Astrocyte of the spinal cord (primary cell): ENCODE data around the gene MPHOSPH9.
A peak's percentile ranks its signal among the peaks of the same experiment; 100 is the strongest.

Source experiments
- DNase-seq: peaks from one replicate; pipeline ENCODE4 v3.0.0; 2011; ENCODE audit warnings: low read depth, low spot score
- H3K4me3 ChIP-seq: 2 replicates; pipeline ENCODE4 v1.5.1; 2011; ENCODE audit warnings: low read depth, mild to moderate bottlenecking, low read length, moderate library complexity
- in situ Hi-C: cut with HindIII; loops from 2 replicates; pipeline ENCODE4 v1.10.0; 2017; ENCODE audit warnings: low sequenced_read_pairs
- TF ChIP-seq, protein P1 (sequence below): IDR thresholded peaks from 2 replicates; pipeline ENCODE4 v1.5.1; 2012; ENCODE audit warnings: low read depth, mild to moderate bottlenecking, low read length, inconsistent platforms

MPHOSPH9 gene

DNA sequence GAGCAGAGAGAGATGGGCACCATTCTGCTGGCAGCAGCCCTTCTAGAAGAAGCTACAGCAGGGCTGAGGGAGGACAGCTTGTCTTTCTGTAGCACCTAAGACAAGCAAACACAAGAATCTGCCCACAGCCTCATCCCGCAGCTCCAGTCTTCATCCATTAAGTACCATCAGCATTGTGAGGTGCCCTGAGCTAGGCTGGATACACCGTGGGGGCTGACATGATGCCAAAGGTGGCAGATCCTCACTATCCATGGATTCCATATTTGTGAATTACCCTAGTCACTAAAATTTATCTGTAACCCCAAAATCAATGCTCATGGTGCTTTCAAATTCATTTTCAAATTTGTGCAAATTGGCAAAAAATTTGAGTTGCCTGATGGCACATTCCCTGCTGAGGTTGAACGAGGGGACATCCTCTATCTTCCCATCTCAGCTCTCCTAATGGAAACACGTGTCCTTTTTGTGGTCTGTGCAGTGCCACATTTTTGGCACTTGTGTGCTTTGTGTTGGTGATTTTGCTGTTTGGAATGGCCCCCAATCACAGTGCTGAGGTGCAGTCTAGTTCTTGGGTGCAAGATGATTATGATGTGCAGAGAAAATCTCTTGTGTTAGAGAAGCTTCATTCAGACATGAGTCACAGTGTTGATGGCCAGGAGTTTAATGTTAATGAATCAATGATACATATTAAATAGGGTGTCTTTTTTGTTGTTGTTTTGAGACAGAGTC is 89.0 kb downstream of the MPHOSPH9 start:
- in situ Hi-C loops, result no loop called here
- TF ChIP-seq, protein P1, sequence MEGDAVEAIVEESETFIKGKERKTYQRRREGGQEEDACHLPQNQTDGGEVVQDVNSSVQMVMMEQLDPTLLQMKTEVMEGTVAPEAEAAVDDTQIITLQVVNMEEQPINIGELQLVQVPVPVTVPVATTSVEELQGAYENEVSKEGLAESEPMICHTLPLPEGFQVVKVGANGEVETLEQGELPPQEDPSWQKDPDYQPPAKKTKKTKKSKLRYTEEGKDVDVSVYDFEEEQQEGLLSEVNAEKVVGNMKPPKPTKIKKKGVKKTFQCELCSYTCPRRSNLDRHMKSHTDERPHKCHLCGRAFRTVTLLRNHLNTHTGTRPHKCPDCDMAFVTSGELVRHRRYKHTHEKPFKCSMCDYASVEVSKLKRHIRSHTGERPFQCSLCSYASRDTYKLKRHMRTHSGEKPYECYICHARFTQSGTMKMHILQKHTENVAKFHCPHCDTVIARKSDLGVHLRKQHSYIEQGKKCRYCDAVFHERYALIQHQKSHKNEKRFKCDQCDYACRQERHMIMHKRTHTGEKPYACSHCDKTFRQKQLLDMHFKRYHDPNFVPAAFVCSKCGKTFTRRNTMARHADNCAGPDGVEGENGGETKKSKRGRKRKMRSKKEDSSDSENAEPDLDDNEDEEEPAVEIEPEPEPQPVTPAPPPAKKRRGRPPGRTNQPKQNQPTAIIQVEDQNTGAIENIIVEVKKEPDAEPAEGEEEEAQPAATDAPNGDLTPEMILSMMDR, result no peak
- no peak for DNase-seq
- H3K4me3 ChIP-seq, result no peak overlapping the region

DNA sequence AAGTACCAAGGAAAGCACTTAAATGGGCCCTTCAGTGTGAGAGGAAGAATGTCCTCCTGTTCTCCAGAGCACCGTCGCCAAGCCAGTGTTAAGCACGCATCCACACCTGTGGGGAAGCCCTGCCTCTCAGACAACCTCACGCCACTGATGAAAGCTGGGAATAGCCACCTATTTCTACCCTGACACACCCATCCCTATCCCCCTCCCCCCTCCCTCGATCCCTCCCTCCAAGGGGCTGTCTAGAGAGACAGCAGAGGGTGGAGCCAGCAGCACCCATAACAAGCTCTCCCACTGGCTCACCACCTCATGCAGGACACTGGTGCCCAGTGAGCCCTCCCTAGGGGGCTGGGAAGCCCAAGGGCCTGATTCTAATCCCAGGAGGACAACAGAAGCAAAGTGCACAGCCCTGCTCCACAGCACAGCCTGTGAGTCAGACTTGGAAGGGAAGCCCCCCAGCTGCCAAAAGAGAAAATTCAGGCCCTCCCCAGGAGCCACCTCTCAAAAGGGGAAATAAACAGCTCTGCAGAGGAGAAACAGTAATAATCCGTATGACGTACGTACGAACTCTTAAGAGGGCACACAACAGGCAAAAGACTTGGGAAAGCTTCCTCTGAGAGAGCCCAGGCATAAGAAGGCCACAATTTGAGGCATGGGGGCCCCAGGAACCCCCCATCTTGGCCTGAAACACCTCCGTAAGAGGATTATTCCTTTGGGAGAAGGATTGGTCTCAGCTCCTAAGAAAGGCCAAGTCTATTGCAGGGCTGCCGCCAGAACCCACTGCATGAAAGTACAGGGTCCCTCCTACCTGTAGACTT is 89.8 kb downstream of the MPHOSPH9 start:
- no peak overlapping the region for H3K4me3 ChIP-seq
- in situ Hi-C loops, result no loop called here
- DNase-seq, result peak; percentile 53
- TF ChIP-seq, protein P1, result no peak

DNA sequence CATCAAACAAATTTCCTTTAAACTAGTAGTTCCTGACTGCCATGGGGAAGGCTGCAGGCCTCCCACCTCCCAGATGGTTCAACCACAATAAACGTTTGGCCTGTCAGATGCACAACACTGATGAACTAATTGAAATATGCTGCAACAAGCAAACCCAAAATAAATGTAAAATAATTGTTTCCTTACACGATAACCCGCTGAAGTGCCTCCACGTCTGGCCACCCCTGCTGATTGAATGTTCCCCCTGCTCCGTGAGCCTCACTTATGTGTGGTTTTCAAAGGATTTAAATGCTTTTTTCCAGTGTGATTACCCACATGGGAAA is 90.5 kb downstream of the MPHOSPH9 start:
- H3K4me3 ChIP-seq, result no peak overlapping the region
- in situ Hi-C loops, result no loop called here
- TF ChIP-seq, protein P1, result no peak
- no peak for DNase-seq

DNA sequence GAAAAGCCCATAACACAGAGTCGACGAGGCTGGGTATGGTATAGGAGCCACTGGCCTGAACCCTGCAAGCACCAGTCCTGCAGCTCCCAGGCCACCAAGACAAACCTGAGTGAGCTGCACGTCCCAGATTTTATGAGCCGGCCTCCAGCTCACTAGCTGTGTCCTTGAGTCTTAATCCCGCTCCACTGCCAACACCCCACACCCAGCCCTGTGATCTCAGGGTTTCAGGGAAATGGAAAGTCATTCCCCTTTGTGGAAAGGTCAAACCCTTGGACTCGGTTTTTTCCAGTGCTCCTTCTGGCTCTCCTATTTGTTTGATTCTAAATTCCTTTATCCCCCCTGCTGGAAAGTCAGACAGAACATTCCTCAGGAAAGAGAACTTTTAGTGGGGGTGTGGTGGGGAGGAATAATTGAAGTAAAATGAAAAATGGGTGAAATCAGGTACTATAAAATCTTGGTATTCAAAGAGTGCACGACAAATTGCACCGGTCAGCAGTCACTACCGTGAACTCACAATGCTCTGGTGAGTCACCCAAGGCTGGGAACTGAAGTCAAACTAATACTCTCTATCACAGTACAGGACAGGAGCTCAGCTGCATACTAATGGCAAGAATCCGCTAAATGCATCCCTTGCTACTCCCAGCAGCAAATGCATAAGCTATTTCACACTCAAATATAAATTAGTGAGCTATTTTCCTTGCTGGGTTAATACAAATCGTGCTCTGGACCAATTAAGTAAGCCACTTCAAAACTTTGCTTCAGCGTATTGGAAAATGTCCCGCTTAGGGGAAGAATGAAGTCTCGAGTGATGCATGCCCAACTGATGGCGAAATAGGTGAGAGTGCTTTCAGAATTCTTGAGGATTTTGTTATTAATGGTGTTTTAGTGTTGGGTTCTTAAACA is 91.1 kb downstream of the MPHOSPH9 start:
- DNase-seq, result peak; percentile 86
- in situ Hi-C loops, result no loop called here
- H3K4me3 ChIP-seq, result no peak overlapping the region
- TF ChIP-seq, protein P1, result no peak

DNA sequence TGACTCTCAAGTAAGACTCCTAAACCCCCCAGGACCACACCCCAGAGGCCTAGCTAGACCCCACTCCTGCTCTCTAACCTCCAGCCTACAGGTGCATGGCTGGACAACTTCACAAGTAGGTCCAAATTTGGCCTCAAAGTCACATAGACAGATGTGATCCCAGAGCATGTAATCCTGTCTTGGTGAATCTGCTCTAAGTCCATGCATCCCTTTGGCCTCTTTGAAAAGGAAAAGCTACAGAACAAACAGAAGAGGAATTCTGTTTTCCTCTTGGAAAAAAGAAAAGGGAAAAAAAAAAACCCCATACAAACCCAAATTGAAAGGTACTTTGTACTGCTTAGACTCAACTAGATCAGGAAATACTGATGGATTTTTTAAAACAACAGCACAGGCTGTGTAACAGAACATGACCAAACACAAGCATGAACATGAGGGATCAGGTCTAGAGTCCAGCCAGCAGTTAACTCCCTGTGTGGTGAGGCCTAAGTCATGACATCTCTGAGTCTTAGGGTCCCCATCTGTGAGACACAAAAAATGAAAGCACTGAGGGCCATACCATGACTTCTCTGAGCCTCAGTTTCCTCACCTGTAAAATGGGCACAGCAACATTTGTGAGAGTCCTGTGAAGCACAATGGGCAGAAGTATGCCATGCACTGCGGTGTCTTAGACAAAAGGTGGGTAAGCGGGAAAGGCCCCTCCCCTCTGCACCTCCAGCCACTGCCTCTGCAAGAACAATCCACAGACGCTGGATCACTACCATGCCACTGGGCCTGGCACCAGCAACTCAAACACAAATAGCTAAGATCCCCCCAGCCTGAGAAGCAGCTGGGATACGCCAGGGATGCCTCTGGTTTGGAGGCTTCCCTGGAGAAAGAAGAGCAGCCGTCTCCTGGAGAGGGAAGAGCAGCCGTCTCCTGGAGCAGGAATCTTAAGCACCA is 92.0 kb downstream of the MPHOSPH9 start:
- H3K4me3 ChIP-seq, result no peak overlapping the region
- in situ Hi-C loops, result no loop called here
- TF ChIP-seq, protein P1, result no peak
- no peak for DNase-seq
